Astrocyte (in vitro differentiated cells and primary cell): ENCODE results near the gene CAPN11. TPM values are rescaled to one million over a fixed set of nuclear protein-coding genes. Genes with fewer than 3 reads are reported as not detected.

Experiments used
- DNase-seq: peaks from one replicate; pipeline ENCODE4 v3.0.0-alpha.2; 2010; ENCODE audit warnings: low read depth
- FAIRE-seq: peaks from 2 replicates; lab custom pipeline; 2011; peaks lifted over from hg19 to GRCh38; lab: Jason Lieb, UNC
- H2AFZ ChIP-seq: 2 replicates; pipeline ENCODE4 v1.6.0; 2012; ENCODE audit warnings: low read depth, low read length, inconsistent platforms
- H3K27ac ChIP-seq: 2 replicates; pipeline ENCODE4 v1.5.1; 2011; ENCODE audit warnings: low read depth, low read length, inconsistent platforms
- H3K27me3 ChIP-seq: 2 replicates; pipeline ENCODE4 v1.6.0; 2011; ENCODE audit warnings: low read length, inconsistent platforms; ENCODE audit not compliant: insufficient read depth
- H3K36me3 ChIP-seq: 2 replicates; pipeline ENCODE4 v1.5.1; 2011; ENCODE audit warnings: low read length, inconsistent platforms; ENCODE audit not compliant: insufficient read depth
- H3K4me1 ChIP-seq: 2 replicates; pipeline ENCODE4 v1.5.1; 2011; ENCODE audit warnings: low read length, inconsistent platforms; ENCODE audit not compliant: insufficient read depth
- H3K4me2 ChIP-seq: 2 replicates; pipeline ENCODE4 v1.6.0; 2012; ENCODE audit warnings: low read length, inconsistent platforms
- H3K4me3 ChIP-seq: 2 replicates; pipeline ENCODE4 v1.5.1; 2011; ENCODE audit warnings: low read depth, mild to moderate bottlenecking, low read length, inconsistent platforms; ENCODE audit not compliant: insufficient read depth
- H3K79me2 ChIP-seq: 2 replicates; pipeline ENCODE4 v1.6.0; 2012; ENCODE audit warnings: mild to moderate bottlenecking, low read length, inconsistent platforms; ENCODE audit not compliant: insufficient read depth
- H3K9ac ChIP-seq: 2 replicates; pipeline ENCODE4 v1.6.0; 2012; ENCODE audit warnings: mild to moderate bottlenecking, low read length, inconsistent platforms
- H3K9me3 ChIP-seq: 2 replicates; pipeline ENCODE4 v1.5.1; 2012; ENCODE audit warnings: low read depth, mild to moderate bottlenecking, low read length, inconsistent platforms; ENCODE audit not compliant: insufficient read depth
- H4K20me1 ChIP-seq: 2 replicates; pipeline ENCODE4 v1.6.0; 2012; ENCODE audit warnings: low read length, inconsistent platforms; ENCODE audit not compliant: insufficient read depth
- H3K27ac Mint-ChIP-seq: one replicate; pipeline ENCODE4 v1.8.0; 2021; ENCODE audit warnings: mild to moderate bottlenecking, mixed read lengths; ENCODE audit not compliant: unreplicated experiment
- H3K27me3 Mint-ChIP-seq: one replicate; pipeline ENCODE4 v1.8.0; 2021; ENCODE audit warnings: low read depth, mixed read lengths; ENCODE audit not compliant: unreplicated experiment
- H3K36me3 Mint-ChIP-seq: one replicate; pipeline ENCODE4 v1.8.0; 2021; ENCODE audit warnings: low read depth, mixed read lengths; ENCODE audit not compliant: unreplicated experiment
- H3K4me1 Mint-ChIP-seq: one replicate; pipeline ENCODE4 v1.8.0; 2021; ENCODE audit warnings: low read depth, mixed read lengths; ENCODE audit not compliant: unreplicated experiment
- H3K4me3 Mint-ChIP-seq: one replicate; pipeline ENCODE4 v1.8.0; 2021; ENCODE audit warnings: mild to moderate bottlenecking, moderate library complexity, mixed read lengths; ENCODE audit not compliant: unreplicated experiment
- H3K9me3 Mint-ChIP-seq: one replicate; pipeline ENCODE4 v1.8.0; 2021; ENCODE audit warnings: mild to moderate bottlenecking, mixed read lengths; ENCODE audit not compliant: unreplicated experiment
- CTCF ChIP-seq: IDR thresholded peaks from 2 replicates; pipeline ENCODE4 v1.5.1; 2011; ENCODE audit warnings: low read depth, mild to moderate bottlenecking, inconsistent platforms, low read length, moderate library complexity; ENCODE audit not compliant: insufficient read depth
- EZH2 ChIP-seq: IDR thresholded peaks from 2 replicates; pipeline ENCODE4 v1.6.1; 2012; ENCODE audit warnings: mild to moderate bottlenecking, low read length, inconsistent platforms; ENCODE audit not compliant: insufficient read depth
- total RNA-seq: library from RNA; stranded (reverse); gene quantifications from 2 replicates; pipeline ENCODE4 v1.2.1, GENCODE V29; 2021

The CAPN11 gene
- total RNA-seq, 1 donor from 2014 or later = not detected

GRCh38 chr6:44166591-44167184 is 8.1 kb downstream of the CAPN11 start:
- H3K4me2 ChIP-seq = no peak overlapping the region
- peak overlapping the region; percentile 78 for H3K27ac Mint-ChIP-seq

GRCh38 chr6:44167567-44167966 is 8.9 kb downstream of the CAPN11 start:
- H2AFZ ChIP-seq = no peak overlapping the region
- H3K4me2 ChIP-seq = no peak overlapping the region
- no peaks in the 10 kb centered on the region for H3K36me3 ChIP-seq
- H3K9me3 ChIP-seq = no peaks in the 10 kb centered on the region
- no peaks in the 10 kb centered on the region for H3K79me2 ChIP-seq
- DNase-seq = no peak
- peaks cover 8% of the 10 kb centered on the region for H3K4me1 Mint-ChIP-seq
- TF ChIP-seq CTCF = no peak
- no peak for TF ChIP-seq EZH2
- no peak overlapping the region for H3K9ac ChIP-seq
- peaks cover 30% of the 10 kb centered on the region for H3K27me3 Mint-ChIP-seq
- H3K36me3 Mint-ChIP-seq = no peaks in the 10 kb centered on the region
- FAIRE-seq = no peak
- no peak overlapping the region for H3K4me3 Mint-ChIP-seq
- H3K4me3 ChIP-seq = no peak overlapping the region
- H3K27me3 ChIP-seq = peaks cover 19% of the 10 kb centered on the region
- no peak overlapping the region for H3K27ac Mint-ChIP-seq
- H4K20me1 ChIP-seq = no peaks in the 10 kb centered on the region
- no peak overlapping the region for H3K27ac ChIP-seq
- H3K4me1 ChIP-seq = no peaks in the 10 kb centered on the region
- no peaks in the 10 kb centered on the region for H3K9me3 Mint-ChIP-seq

More at GRCh38 chr6:44166591-44167184, 8.1 kb downstream of the CAPN11 start:
- H4K20me1 ChIP-seq = no peaks in the 10 kb centered on the region
- peaks cover 8% of the 10 kb centered on the region for H3K4me1 Mint-ChIP-seq
- no peaks in the 10 kb centered on the region for H3K79me2 ChIP-seq
- H2AFZ ChIP-seq = no peak overlapping the region
- no peak for DNase-seq
- no peak overlapping the region for H3K9ac ChIP-seq
- H3K4me3 ChIP-seq = no peak overlapping the region
- H3K4me3 Mint-ChIP-seq = no peak overlapping the region
- H3K27me3 Mint-ChIP-seq = peaks cover 26% of the 10 kb centered on the region
- H3K27ac ChIP-seq = no peak overlapping the region
- peaks cover under 1% of the 10 kb centered on the region for H3K4me1 ChIP-seq
- H3K9me3 ChIP-seq = no peaks in the 10 kb centered on the region
- H3K36me3 ChIP-seq = no peaks in the 10 kb centered on the region
- FAIRE-seq = no peak
- H3K9me3 Mint-ChIP-seq = no peaks in the 10 kb centered on the region
- no peaks in the 10 kb centered on the region for H3K36me3 Mint-ChIP-seq
- TF ChIP-seq EZH2 = no peak
- no peak for TF ChIP-seq CTCF
- H3K27me3 ChIP-seq = peaks cover 19% of the 10 kb centered on the region

GRCh38 chr6:44169154-44169553 is 10.5 kb downstream of the CAPN11 start:
- Mint-ChIP-seq H3K4me1 (peaks cover 8% of the 10 kb centered on the region), H3K9me3 (no peaks in the 10 kb centered on the region), H3K27me3 (peaks cover 33% of the 10 kb centered on the region), H3K27ac (no peak overlapping the region), H3K4me3 (no peak overlapping the region), H3K36me3 (no peaks in the 10 kb centered on the region)
- H3K9me3 ChIP-seq = no peaks in the 10 kb centered on the region
- H3K9ac ChIP-seq = no peak overlapping the region
- peaks cover 19% of the 10 kb centered on the region for H3K27me3 ChIP-seq
- no peaks in the 10 kb centered on the region for H3K4me1 ChIP-seq
- no peaks in the 10 kb centered on the region for H4K20me1 ChIP-seq
- no peak for FAIRE-seq
- DNase-seq = no peak
- no peaks in the 10 kb centered on the region for H3K36me3 ChIP-seq
- TF ChIP-seq CTCF (no peak), EZH2 (no peak)
- H3K79me2 ChIP-seq = no peaks in the 10 kb centered on the region
- no peak overlapping the region for H3K4me2 ChIP-seq
- no peak overlapping the region for H3K27ac ChIP-seq
- H3K4me3 ChIP-seq = no peak overlapping the region
- H2AFZ ChIP-seq = no peak overlapping the region
